Thymus (tissue), 11 donors: ENCODE measurements around the gene C10orf95. TPM values are rescaled to one million over a fixed set of nuclear protein-coding genes. Genes with fewer than 3 reads are reported as not detected.

Experiments
- DNase-seq, 9 donors: peaks; one replicate each; pipeline ENCODE4 v3.0.0-alpha.2; 2013; ENCODE audit warnings: low spot score in 9 of 9, low read depth in 6 of 9, missing footprints in 1 of 9
- H3K27ac ChIP-seq, 2 donors: one replicate each; pipeline ENCODE4 v1.5.1; 2013; ENCODE audit warnings: control low read depth in 1 of 2, low read depth in 1 of 2, low read length in 1 of 2, mild to moderate bottlenecking in 1 of 2, moderate library complexity in 1 of 2
- H3K27me3 ChIP-seq, 2 donors: one replicate each; pipeline ENCODE4 v1.5.1; 2013; ENCODE audit warnings: low read length in 1 of 2; ENCODE audit not compliant: control insufficient read depth in 2 of 2, insufficient read depth in 1 of 2
- H3K36me3 ChIP-seq, 2 donors: one replicate each; pipeline ENCODE4 v1.5.1; 2013; ENCODE audit warnings: low read length in 1 of 2, mild to moderate bottlenecking in 1 of 2, moderate library complexity in 1 of 2; ENCODE audit not compliant: control insufficient read depth in 2 of 2, insufficient read depth in 2 of 2
- H3K4me1 ChIP-seq, 2 donors: one replicate each; pipeline ENCODE4 v1.5.1; 2013; ENCODE audit warnings: low read length in 2 of 2; ENCODE audit not compliant: control insufficient read depth in 2 of 2, insufficient read depth in 2 of 2
- H3K4me3 ChIP-seq, 2 donors: one replicate each; pipeline ENCODE4 v1.5.1; 2013; ENCODE audit warnings: low read length in 2 of 2, control low read depth in 1 of 2, mild to moderate bottlenecking in 1 of 2
- H3K9me3 ChIP-seq, 2 donors: one replicate each; pipeline ENCODE4 v1.5.1; 2013; ENCODE audit warnings: low read length in 1 of 2, mild to moderate bottlenecking in 1 of 2; ENCODE audit not compliant: control insufficient read depth in 2 of 2, insufficient read depth in 1 of 2
- WGBS: extraction: QIAGEN DNeasy Blood & Tissue Kit; methylation state at CpG from one replicate; pipeline ENCODE4 v1.1.7; 2013; 5-methylcytosine and 5-hydroxymethylcytosine counted together
- polyA plus RNA-seq: library from polyadenylated mRNA; stranded (reverse); fragments of 200-250 nt; gene quantifications from one replicate; pipeline ENCODE4 v1.2.3, GENCODE V29; 2013
- total RNA-seq: library from RNA; stranded (reverse); fragments of 120-200 nt; gene quantifications from one replicate; pipeline ENCODE4 v1.2.4, GENCODE V29; 2013
- donor health status: healthy.

C10orf95 gene
- total and polyA plus RNA-seq, 2 donors, result 0.19 to 0.46 TPM

- WGBS, result 95% methylated on average over 20 of the region's 20 CpGs
- Histone ChIP-seq H3K27ac (no peak overlapping the region), H3K9me3 (peaks cover 2 to 6% of the 10 kb centered on the region in 2 donors), H3K27me3 (peaks cover 29 to 97% of the 10 kb centered on the region in 2 donors), H3K4me1 (peaks cover 30 to 47% of the 10 kb centered on the region in 2 donors), H3K4me3 (no peak overlapping the region), H3K36me3 (no peaks in the 10 kb centered on the region)
- DNase-seq, result no peak
Measured at GRCh38 chr10:102416695-102417094, 34.6 kb downstream of the C10orf95 start.

- no peak overlapping the region for H3K4me3 ChIP-seq
- peaks cover 2 to 6% of the 10 kb centered on the region in 2 donors for H3K9me3 ChIP-seq
- H3K36me3 ChIP-seq, result no peaks in the 10 kb centered on the region
- H3K27ac ChIP-seq, result no peak overlapping the region
- 94% methylated on average over 9 of the region's 9 CpGs for WGBS
- H3K27me3 ChIP-seq, result peaks cover 33 to 97% of the 10 kb centered on the region in 2 donors
- H3K4me1 ChIP-seq, result peaks cover 28 to 47% of the 10 kb centered on the region in 2 donors
- DNase-seq, result no peak
Measured at GRCh38 chr10:102416283-102416682, 35.1 kb downstream of the C10orf95 start.

GRCh38 chr10:102414749-102415148, 36.6 kb downstream of the C10orf95 start:
- no peaks in the 10 kb centered on the region for H3K36me3 ChIP-seq
- WGBS, result 50% methylated on average over 20 of the region's 20 CpGs
- H3K9me3 ChIP-seq, result peaks cover 2 to 4% of the 10 kb centered on the region in 2 donors
- H3K27ac ChIP-seq, result no peak overlapping the region
- H3K4me3 ChIP-seq, result no peak overlapping the region
- peaks cover 23 to 49% of the 10 kb centered on the region in 2 donors for H3K4me1 ChIP-seq
- H3K27me3 ChIP-seq, result peaks cover 48 to 97% of the 10 kb centered on the region in 2 donors
- no peak for DNase-seq

- WGBS, result 94% methylated on average over 16 of the region's 16 CpGs
- Histone ChIP-seq H3K4me3 (no peak overlapping the region), H3K9me3 (peaks cover 2 to 4% of the 10 kb centered on the region in 2 donors), H3K4me1 (peaks cover 16 to 47% of the 10 kb centered on the region in 2 donors), H3K27me3 (peaks cover 52 to 97% of the 10 kb centered on the region in 2 donors), H3K36me3 (no peaks in the 10 kb centered on the region), H3K27ac (no peak overlapping the region)
- no peak for DNase-seq
Measured at GRCh38 chr10:102413806-102414561, 37.4 kb downstream of the C10orf95 start.

- Histone ChIP-seq H3K36me3 (no peaks in the 10 kb centered on the region), H3K27me3 (peaks cover 52 to 95% of the 10 kb centered on the region in 2 donors), H3K27ac (no peak overlapping the region), H3K4me1 (peaks cover 19 to 50% of the 10 kb centered on the region in 2 donors), H3K9me3 (peaks cover 2 to 4% of the 10 kb centered on the region in 2 donors), H3K4me3 (no peak overlapping the region)
- 19% methylated on average over 5 of the region's 5 CpGs for WGBS
- peak in 7 of 9 donors; percentile 56 to 87 (median 71) for DNase-seq
Measured at GRCh38 chr10:102413053-102413705, 38.2 kb downstream of the C10orf95 start.

- Histone ChIP-seq H3K27ac (no peak overlapping the region), H3K36me3 (no peaks in the 10 kb centered on the region), H3K4me3 (no peak overlapping the region), H3K27me3 (peaks cover 59 to 95% of the 10 kb centered on the region in 2 donors), H3K9me3 (peaks cover 2 to 4% of the 10 kb centered on the region in 2 donors), H3K4me1 (peaks cover 19 to 53% of the 10 kb centered on the region in 2 donors)
- 96% methylated on average over 10 of the region's 10 CpGs for WGBS
- no peak for DNase-seq
Measured at GRCh38 chr10:102412293-102412692, 39.0 kb downstream of the C10orf95 start.

GRCh38 chr10:102411341-102412255, 39.7 kb downstream of the C10orf95 start:
- 94% methylated on average over 14 of the region's 14 CpGs for WGBS
- Histone ChIP-seq H3K9me3 (peaks cover 0 to 4% of the 10 kb centered on the region in 2 donors), H3K4me3 (no peak overlapping the region), H3K36me3 (no peaks in the 10 kb centered on the region), H3K27ac (no peak overlapping the region), H3K27me3 (peaks cover 56 to 95% of the 10 kb centered on the region in 2 donors), H3K4me1 (peaks cover 19 to 53% of the 10 kb centered on the region in 2 donors)
- no peak for DNase-seq

GRCh38 chr10:102410429-102411073, 40.8 kb downstream of the C10orf95 start:
- Histone ChIP-seq H3K9me3 (peaks cover 0 to 4% of the 10 kb centered on the region in 2 donors), H3K27me3 (peaks cover 56 to 90% of the 10 kb centered on the region in 2 donors), H3K36me3 (no peaks in the 10 kb centered on the region), H3K27ac (peak overlapping the region in 1 of 2 donors; percentile 46), H3K4me3 (peak overlapping the region; percentile 30 to 32), H3K4me1 (peaks cover 19 to 53% of the 10 kb centered on the region in 2 donors)
- peak in 6 of 9 donors; percentile 42 to 81 (median 56) for DNase-seq
- WGBS, result 2% methylated on average over 48 of the region's 48 CpGs
